ENCODE data around the gene TAB2. TPM values are rescaled to one million over a fixed set of nuclear protein-coding genes. Genes with fewer than 3 reads are reported as not detected.

The TAB2 gene
- polyA plus RNA-seq, 2 of the 4 experiments (the other 2 are of a cell fraction): 23.0 to 49.0 TPM

GRCh38 chr6:149334682-149335160 lies 17.2 kb downstream of the TAB2 start:
- ChIA-PET CTCF (interaction anchor here (0.8 to 1.3 kb wide), 2 partner anchors 18 to 76 kb away, joined by 3 read pairs; partner anchors contain the start of gene TAB2), POLR2A (no interaction called here)
- H3K9me3 ChIP-seq: no peaks in the 10 kb centered on the region
- DNase-seq (ENCODE audit: low read depth in 1 of 2, low spot score in 1 of 2): peak in 1 of 2 experiments; percentile 48
- no peak overlapping the region for H3K4me3 ChIP-seq
- WGBS (ENCODE audit: missing lambda C conversion rate): 3% methylated on average over 2 of the region's 2 CpGs
- no peak for TF ChIP-seq CHD2 (IDR thresholded peaks at IDR 0.05; ENCODE audit: low read length, partially characterized antibody)
- TF ChIP-seq MAFK (IDR thresholded peaks at IDR 0.05; ENCODE audit: partially characterized antibody): peak; percentile 57
- peak overlapping the region; percentile 68 to 81 for H3K27ac ChIP-seq
- H3K4me2 ChIP-seq: peak overlapping the region; percentile 71
- ATAC-seq: peak; percentile 73 to 76; a peak in 5 of 6 replicates
- FAIRE-seq: no peak
- peaks cover 75% of the 10 kb centered on the region for H3K4me1 ChIP-seq

DNA sequence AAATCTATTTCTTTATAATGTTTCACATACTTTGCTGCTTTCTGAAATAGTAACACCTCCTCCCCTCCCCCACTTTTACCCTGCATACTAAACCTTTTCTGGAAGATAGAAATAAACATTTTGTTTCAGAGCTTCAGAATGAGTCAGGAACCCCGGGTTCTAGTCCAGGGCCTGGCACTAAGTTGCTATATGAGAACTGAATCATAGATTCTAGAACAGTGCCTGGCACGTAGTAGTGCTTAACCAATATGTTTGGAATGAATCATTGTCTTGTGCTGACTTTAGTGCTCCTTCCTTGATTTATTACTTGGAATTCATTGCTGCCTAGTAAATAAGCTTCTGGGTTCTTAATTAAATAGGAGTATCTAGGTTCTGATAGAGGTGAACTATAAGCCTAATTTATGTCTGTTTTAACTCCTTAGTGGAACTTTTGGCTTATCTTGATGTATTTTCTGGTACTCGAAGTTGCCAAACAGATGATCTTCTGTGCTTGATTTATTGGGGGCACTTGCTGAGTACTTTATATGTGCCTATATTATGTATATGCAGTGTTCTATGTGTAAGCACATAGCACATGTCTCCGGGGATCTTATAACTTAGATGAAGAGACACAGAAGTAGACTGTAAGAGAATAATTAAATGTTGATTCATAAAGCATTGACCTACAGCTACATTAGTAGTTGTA lies 18.6 kb downstream of the TAB2 start:
- ChIA-PET POLR2A (no interaction called here), CTCF (interaction anchor here (1.3 to 3.3 kb wide), 2 partner anchors 19 to 96 kb away, joined by 3 to 11 read pairs; partner anchors contain the start of gene TAB2)
- ATAC-seq: peak; percentile 70 to 82; a peak in 4 of 6 replicates
- peak overlapping the region; percentile 68 to 84 for H3K27ac ChIP-seq
- no peak overlapping the region for H3K4me3 ChIP-seq
- no peaks in the 10 kb centered on the region for H3K9me3 ChIP-seq
- 10% methylated on average over 4 of the region's 4 CpGs for WGBS (ENCODE audit: missing lambda C conversion rate)
- peaks cover 86% of the 10 kb centered on the region for H3K4me1 ChIP-seq
- peak in 1 of 2 experiments; percentile 69 for DNase-seq (ENCODE audit: low read depth in 1 of 2, low spot score in 1 of 2)
- TF ChIP-seq BHLHE40 (IDR thresholded peaks at IDR 0.05; ENCODE audit: low read depth, low read length): no peak
- TF ChIP-seq FOSL2 (IDR thresholded peaks at IDR 0.05): peak; percentile 54; the same call in 1 of the 2 replicates
- peak; percentile 87 for TF ChIP-seq FOSL2 (CRISPR knock-in tag; IDR thresholded peaks at IDR 0.05)
- no peak for TF ChIP-seq NFE2L2 (conservative IDR thresholded peaks at IDR 0.05; ENCODE audit: low read length)
- TF ChIP-seq, protein P1, sequence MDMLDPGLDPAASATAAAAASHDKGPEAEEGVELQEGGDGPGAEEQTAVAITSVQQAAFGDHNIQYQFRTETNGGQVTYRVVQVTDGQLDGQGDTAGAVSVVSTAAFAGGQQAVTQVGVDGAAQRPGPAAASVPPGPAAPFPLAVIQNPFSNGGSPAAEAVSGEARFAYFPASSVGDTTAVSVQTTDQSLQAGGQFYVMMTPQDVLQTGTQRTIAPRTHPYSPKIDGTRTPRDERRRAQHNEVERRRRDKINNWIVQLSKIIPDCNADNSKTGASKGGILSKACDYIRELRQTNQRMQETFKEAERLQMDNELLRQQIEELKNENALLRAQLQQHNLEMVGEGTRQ (IDR thresholded peaks at IDR 0.05): no peak
- TF ChIP-seq EP300 (IDR thresholded peaks at IDR 0.05): no peak
- no peak for TF ChIP-seq ZNF302 (CRISPR knock-in tag; IDR thresholded peaks at IDR 0.05)
- TF ChIP-seq, protein P2, sequence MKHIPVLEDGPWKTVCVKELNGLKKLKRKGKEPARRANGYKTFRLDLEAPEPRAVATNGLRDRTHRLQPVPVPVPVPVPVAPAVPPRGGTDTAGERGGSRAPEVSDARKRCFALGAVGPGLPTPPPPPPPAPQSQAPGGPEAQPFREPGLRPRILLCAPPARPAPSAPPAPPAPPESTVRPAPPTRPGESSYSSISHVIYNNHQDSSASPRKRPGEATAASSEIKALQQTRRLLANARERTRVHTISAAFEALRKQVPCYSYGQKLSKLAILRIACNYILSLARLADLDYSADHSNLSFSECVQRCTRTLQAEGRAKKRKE (CRISPR knock-in tag; IDR thresholded peaks at IDR 0.05; ENCODE audit: low read depth): no peak
- TF ChIP-seq GATA3 (IDR thresholded peaks at IDR 0.05; ENCODE audit: borderline replicate concordance): no peak; the same call in 1 of the 2 replicates
- no peak for TF ChIP-seq ZSCAN20 (CRISPR knock-in tag; IDR thresholded peaks at IDR 0.05)
- TF ChIP-seq CTCF (IDR thresholded peaks at IDR 0.05): no peak
- TF ChIP-seq CEBPB (IDR thresholded peaks at IDR 0.05): peak in 1 of 2 experiments; percentile 37; a peak in 2 of 4 replicates
- no peak for TF ChIP-seq ZC3H11A (IDR thresholded peaks at IDR 0.05)
- TF ChIP-seq HOXB13 (CRISPR knock-in tag; IDR thresholded peaks at IDR 0.05; ENCODE audit: low read depth): no peak
- TF ChIP-seq, protein P3, sequence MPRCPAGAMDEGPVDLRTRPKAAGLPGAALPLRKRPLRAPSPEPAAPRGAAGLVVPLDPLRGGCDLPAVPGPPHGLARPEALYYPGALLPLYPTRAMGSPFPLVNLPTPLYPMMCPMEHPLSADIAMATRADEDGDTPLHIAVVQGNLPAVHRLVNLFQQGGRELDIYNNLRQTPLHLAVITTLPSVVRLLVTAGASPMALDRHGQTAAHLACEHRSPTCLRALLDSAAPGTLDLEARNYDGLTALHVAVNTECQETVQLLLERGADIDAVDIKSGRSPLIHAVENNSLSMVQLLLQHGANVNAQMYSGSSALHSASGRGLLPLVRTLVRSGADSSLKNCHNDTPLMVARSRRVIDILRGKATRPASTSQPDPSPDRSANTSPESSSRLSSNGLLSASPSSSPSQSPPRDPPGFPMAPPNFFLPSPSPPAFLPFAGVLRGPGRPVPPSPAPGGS (IDR thresholded peaks at IDR 0.05): no peak
- TF ChIP-seq JUNB (IDR thresholded peaks at IDR 0.05): peak; percentile 60; the same call in 1 of the 2 replicates
- TF ChIP-seq KDM5A (IDR thresholded peaks at IDR 0.05): no peak
- no peak for TF ChIP-seq CBX8 (IDR thresholded peaks at IDR 0.05)
- TF ChIP-seq KDM1A (IDR thresholded peaks at IDR 0.05; ENCODE audit: low read depth): no peak
- TF ChIP-seq MYC (IDR thresholded peaks at IDR 0.05; ENCODE audit: borderline replicate concordance, low read length): no peak
- H3K4me2 ChIP-seq: peak overlapping the region; percentile 71
- no peak for FAIRE-seq
